WI38 (cell line): Measurements from ENCODE around the gene PPP3CA.

Source experiments
- H3K4me3 ChIP-seq: 2 replicates; pipeline ENCODE4 v1.5.1; 2011; ENCODE audit warnings: low read depth, mild to moderate bottlenecking, control low read depth, low read length
- CTCF ChIP-seq: IDR thresholded peaks from 2 replicates; pipeline ENCODE4 v1.5.1; 2012; ENCODE audit warnings: low read depth, mild to moderate bottlenecking, control low read depth, low read length

Gene PPP3CA

GRCh38 chr4:101081695-101082369 is 265.5 kb downstream of the PPP3CA start:
- no peak overlapping the region for H3K4me3 ChIP-seq
- no peak for TF ChIP-seq CTCF

DNA sequence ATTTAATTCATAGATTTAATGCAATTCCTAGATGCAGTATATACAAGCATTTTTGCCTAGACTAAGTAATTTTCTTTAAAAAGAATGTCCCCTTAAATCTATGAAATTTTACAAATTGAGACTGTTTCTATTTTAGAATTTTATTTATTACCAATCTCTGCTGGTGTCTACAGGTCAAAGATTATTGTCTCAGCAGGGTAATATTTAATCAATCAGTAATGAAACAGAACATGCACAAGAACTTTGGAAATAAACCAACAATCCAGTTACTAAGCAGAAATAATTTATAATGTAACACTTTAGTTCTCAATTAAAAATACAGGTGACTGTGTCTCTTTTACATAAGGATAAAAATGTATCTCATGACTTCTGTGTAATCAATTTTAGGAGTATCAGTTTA is 266.2 kb downstream of the PPP3CA start:
- no peak overlapping the region for H3K4me3 ChIP-seq
- TF ChIP-seq CTCF, result no peak

- TF ChIP-seq CTCF, result no peak
- no peak overlapping the region for H3K4me3 ChIP-seq
Measured at GRCh38 chr4:101078950-101079349, 268.4 kb downstream of the PPP3CA start.

- TF ChIP-seq CTCF, result no peak
- no peak overlapping the region for H3K4me3 ChIP-seq
Measured at GRCh38 chr4:101076032-101076431, 271.3 kb downstream of the PPP3CA start.

DNA sequence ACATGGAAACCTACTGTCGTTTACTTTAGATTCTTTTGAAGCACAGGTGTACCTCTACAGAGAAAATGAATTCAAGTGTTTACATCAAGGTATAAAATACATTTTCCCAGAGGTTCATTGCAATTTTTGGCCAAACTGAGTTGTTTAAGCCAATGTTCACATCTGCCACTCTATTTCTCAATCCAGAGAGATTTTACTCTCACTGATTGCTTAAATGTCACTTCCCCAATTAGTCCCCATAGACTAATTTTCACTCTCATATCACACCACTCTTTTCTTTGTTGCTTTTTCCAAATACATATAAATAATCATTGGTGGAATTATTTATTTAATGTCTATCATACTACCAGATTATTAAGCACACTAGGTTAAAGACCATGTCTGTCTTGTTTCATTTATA is 271.8 kb downstream of the PPP3CA start:
- H3K4me3 ChIP-seq, result no peak overlapping the region
- TF ChIP-seq CTCF, result no peak

DNA sequence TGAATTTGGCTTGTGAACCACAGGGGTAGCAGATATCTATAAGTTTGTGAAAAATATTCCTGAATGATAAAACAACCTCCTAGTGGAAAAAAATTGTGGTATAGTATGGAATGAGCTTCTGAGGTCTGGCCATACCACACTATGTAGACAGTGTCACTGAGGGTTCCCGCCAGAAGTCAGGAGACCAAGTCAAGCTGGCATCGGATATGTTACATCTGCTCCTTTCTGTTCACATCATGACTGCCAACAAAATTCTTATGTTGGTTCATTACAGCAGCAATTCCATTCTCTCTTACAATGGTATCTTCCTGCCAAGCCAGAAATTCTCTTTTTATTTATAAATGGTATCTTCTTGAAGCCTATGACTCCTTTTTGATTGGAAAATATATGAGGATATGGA is 273.0 kb downstream of the PPP3CA start:
- TF ChIP-seq CTCF, result no peak
- no peak overlapping the region for H3K4me3 ChIP-seq

- TF ChIP-seq CTCF, result no peak
- no peak overlapping the region for H3K4me3 ChIP-seq
Measured at GRCh38 chr4:101071241-101071640, 276.1 kb downstream of the PPP3CA start.
